Esophagus muscularis mucosa (tissue), 4 donors: ENCODE results near the gene MAGI2.

Experiments
- CTCF ChIP-seq, 3 experiments: fragments of 200-600 bp in 2 of 3; fragments of 450-650 bp in 1 of 3; sonication (generic) in 2 of 3; IDR thresholded peaks; one replicate each; pipeline ENCODE4 v1.5.1; 2017 to 2019; ENCODE audit warnings: antibody characterized with exemption in 3 of 3, mild to moderate bottlenecking in 2 of 3, moderate library complexity in 1 of 3
- EP300 ChIP-seq: sonication (generic); formaldehyde crosslinking; IDR thresholded peaks from one replicate; pipeline ENCODE4 v1.6.1; 2017; ENCODE audit warnings: antibody characterized with exemption
- POLR2A ChIP-seq: fragments of 450-650 bp; IDR thresholded peaks from one replicate; pipeline ENCODE4 v1.6.1; 2017; ENCODE audit warnings: antibody characterized with exemption, moderate library complexity, mild to moderate bottlenecking, low read depth
- POLR2AphosphoS5 ChIP-seq, 2 donors: sonication (generic); formaldehyde crosslinking; IDR thresholded peaks; one replicate each; pipeline ENCODE4 v1.6.1; 2017; ENCODE audit warnings: antibody characterized with exemption in 2 of 2

GRCh38 chr7:78159545-78159944, 1293.9 kb downstream of the MAGI2 start:
- TF ChIP-seq POLR2A (no peak), EP300 (no peak), CTCF (IDR thresholded peaks at IDR 0.05) (no peak), POLR2AphosphoS5 (IDR thresholded peaks at IDR 0.05) (no peak)
